ENCODE data around the gene CCR6. TPM values are rescaled to one million over a fixed set of nuclear protein-coding genes. Genes with fewer than 3 reads are reported as not detected.

CCR6 gene
- total RNA-seq: 1 to 10 TPM in 2 of 6 donors, under 1 TPM in 1, not detected in 3; 0.34 to 1.9 (median 1.0) TPM

DNA sequence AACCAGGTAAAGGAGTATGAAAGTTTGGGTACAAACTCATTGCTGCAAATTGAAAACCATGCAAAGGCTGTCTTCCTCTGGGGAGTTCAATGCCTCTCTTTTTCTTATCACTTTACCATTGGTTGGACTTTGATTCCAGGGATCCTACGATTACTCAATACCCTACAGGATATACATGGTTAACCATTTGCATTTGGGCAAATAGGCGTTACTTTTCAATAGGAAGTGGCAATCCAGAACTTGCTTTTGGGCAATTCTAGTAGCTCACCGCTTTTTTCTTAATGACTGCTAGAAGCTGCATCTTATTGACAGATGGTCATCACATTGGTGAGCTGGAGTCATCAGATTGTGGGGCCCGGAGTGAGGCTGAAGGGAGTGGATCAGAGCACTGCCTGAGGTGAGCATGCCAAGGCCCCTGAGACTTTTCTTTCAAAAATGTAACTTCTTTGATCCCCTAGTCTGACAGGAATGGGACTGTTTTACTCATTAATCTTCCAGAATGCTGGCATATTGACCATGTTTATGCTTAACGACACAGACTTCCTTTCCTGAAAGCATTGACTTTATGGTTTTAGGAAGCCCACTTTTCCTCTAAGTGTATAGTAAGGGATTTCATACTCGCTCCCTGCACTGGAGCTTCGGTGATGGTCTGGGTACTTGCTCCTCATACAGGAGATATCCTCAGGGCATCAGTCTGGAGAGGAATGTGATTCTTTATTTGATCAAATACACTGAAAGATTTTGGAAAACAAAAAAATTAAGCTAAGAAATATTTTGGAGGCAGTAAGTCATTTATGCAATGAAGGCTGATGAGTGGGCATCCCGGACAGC is at the start of gene CCR6:
CCR6 (plus strand) TSS at position 270 of the 831 bp plus-strand sequence. CDS start 13,039 bp downstream, outside the sequence.
- no peak for TF ChIP-seq EP300 (IDR thresholded peaks at IDR 0.05)
- no peak for TF ChIP-seq POLR2AphosphoS5 (IDR thresholded peaks at IDR 0.05)
- no peak for TF ChIP-seq CTCF (IDR thresholded peaks at IDR 0.05)
- 66 to 67% methylated on average over 8 of the region's 8 CpGs for WGBS, 2 donors
- Histone ChIP-seq H3K4me3 (no peak within 1 kb of the TSS), H3K27ac (peak within 1 kb of the TSS in 1 of 4 donors; percentile 13), H3K9me3 (no peaks in the 10 kb centered on the region), H3K27me3 (no peaks in the 10 kb centered on the region), H3K36me3 (no peaks in the 10 kb centered on the region), H3K4me1 (no peaks in the 10 kb centered on the region)
- DNase-seq: no peak
- ATAC-seq (ENCODE audit: low FRiP score in 2 of 2): no peak

GRCh38 chr6:167073679-167074274 is 49.1 kb upstream of the CCR6 start:
- ATAC-seq (ENCODE audit: low FRiP score in 2 of 2) (no peak), DNase-seq (no peak)
- Histone ChIP-seq H3K27ac (no peak overlapping the region), H3K27me3 (no peaks in the 10 kb centered on the region), H3K9me3 (no peaks in the 10 kb centered on the region), H3K36me3 (no peaks in the 10 kb centered on the region), H3K4me3 (no peak overlapping the region), H3K4me1 (no peaks in the 10 kb centered on the region)
- TF ChIP-seq CTCF (IDR thresholded peaks at IDR 0.05) (no peak), EP300 (IDR thresholded peaks at IDR 0.05) (no peak), POLR2AphosphoS5 (IDR thresholded peaks at IDR 0.05) (no peak), POLR2A (IDR thresholded peaks at IDR 0.05) (no peak)

- no peaks in the 10 kb centered on the region for H3K36me3 ChIP-seq
- 70 to 71% methylated on average over 14 to 15 of the region's 15 CpGs for WGBS, 2 donors
- no peak overlapping the region for H3K27ac ChIP-seq
- H3K9me3 ChIP-seq: no peaks in the 10 kb centered on the region
- no peak overlapping the region for H3K4me3 ChIP-seq
- TF ChIP-seq POLR2A (IDR thresholded peaks at IDR 0.05) (no peak), CTCF (IDR thresholded peaks at IDR 0.05) (no peak), EP300 (IDR thresholded peaks at IDR 0.05) (no peak), POLR2AphosphoS5 (IDR thresholded peaks at IDR 0.05) (no peak)
- no peaks in the 10 kb centered on the region for H3K27me3 ChIP-seq
- no peaks in the 10 kb centered on the region for H3K4me1 ChIP-seq
- DNase-seq (no peak), ATAC-seq (ENCODE audit: low FRiP score in 2 of 2) (peak in 1 of 2 donors; percentile 34)
Measured at GRCh38 chr6:167077241-167077932, 45.5 kb upstream of the CCR6 start.

GRCh38 chr6:167078745-167079144 is 44.2 kb upstream of the CCR6 start:
- H3K9me3 ChIP-seq: no peaks in the 10 kb centered on the region
- H3K36me3 ChIP-seq: no peaks in the 10 kb centered on the region
- H3K27ac ChIP-seq: no peak overlapping the region
- no peak overlapping the region for H3K4me3 ChIP-seq
- ATAC-seq (ENCODE audit: low FRiP score in 2 of 2): no peak
- H3K27me3 ChIP-seq: no peaks in the 10 kb centered on the region
- no peak for DNase-seq
- TF ChIP-seq CTCF (IDR thresholded peaks at IDR 0.05) (no peak), EP300 (IDR thresholded peaks at IDR 0.05) (no peak), POLR2A (IDR thresholded peaks at IDR 0.05) (no peak), POLR2AphosphoS5 (IDR thresholded peaks at IDR 0.05) (no peak)
- WGBS, 2 donors: 80 to 81% methylated on average over 8 of the region's 8 CpGs
- no peaks in the 10 kb centered on the region for H3K4me1 ChIP-seq

Measured in upper lobe of left lung (tissue), 6 donors.